NAMALWA (cell line): ENCODE results near the gene AFG1L.
"Not testable (repeated sequence)": the region's sequence is repeated elsewhere in the genome, so short reads cannot be mapped to it uniquely, and the experiment has no call there.

ENCODE experiments used
- DNase-seq: peaks from one replicate; pipeline ENCODE4 v3.0.0-alpha.2; 2015; ENCODE audit warnings: low spot score

Gene AFG1L

DNA sequence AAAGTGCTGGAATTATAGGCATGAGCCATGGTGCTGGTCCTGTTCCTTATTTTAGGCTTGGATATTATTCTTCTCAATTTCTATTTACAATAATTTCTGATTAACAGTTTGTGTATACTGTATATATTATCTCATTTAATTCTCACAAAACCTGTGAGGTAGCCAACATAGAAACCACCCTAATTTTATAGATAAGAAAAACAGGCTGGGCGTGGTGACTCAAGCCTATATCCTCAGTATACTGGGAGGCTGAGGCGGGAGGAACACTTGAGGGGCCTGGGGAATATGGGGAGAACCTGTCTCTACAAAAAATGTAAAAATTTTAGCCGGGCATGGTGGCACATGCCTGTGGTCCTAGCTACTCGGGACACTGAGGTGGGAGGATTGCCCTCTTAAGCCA lies 3.8 kb upstream of the AFG1L start:
- no peak for DNase-seq

- DNase-seq: not testable (repeated sequence)
Observed at GRCh38 chr6:108292561-108292960, 2.3 kb upstream of the AFG1L start.

DNA sequence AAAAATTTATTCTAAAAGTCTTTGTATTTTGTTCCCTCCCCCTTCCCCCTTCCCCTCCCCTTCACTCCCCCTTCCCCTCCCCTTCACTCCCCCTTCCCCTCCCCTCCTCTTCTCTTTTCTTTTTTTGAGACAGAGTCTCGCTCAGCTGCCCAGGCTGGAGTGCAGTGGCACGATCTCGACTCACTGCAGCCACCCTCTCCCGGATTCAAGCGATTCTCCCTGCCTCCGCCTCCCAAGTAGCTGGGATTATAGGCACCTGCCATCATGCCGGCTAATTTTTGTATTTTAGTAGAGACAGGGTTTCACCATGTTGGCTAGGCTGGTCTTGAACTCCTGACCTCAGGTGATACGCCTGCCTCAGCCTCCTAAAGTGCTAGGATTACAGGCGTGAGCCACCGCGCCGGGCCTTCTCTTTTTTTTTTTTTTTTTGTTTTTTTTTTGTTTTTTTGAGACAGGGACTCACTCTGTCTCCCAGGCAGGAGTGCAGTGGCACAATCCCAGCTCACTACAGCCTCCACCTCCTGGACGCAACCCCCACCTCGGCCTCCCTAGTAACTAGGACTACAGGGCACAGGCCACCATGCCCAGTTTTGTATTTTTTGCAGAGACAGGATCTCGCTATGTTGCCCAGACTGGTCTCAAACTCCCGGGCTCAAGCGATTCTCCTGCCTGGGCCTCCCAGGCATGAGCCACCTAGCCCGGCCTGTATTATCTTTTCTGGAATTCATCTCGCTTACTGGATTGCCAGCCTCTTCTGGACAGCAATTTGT lies 1.1 kb upstream of the AFG1L start:
- no peak for DNase-seq

GRCh38 chr6:108294297-108294726 lies 542 bp upstream of the AFG1L start:
- DNase-seq: no peak

DNA sequence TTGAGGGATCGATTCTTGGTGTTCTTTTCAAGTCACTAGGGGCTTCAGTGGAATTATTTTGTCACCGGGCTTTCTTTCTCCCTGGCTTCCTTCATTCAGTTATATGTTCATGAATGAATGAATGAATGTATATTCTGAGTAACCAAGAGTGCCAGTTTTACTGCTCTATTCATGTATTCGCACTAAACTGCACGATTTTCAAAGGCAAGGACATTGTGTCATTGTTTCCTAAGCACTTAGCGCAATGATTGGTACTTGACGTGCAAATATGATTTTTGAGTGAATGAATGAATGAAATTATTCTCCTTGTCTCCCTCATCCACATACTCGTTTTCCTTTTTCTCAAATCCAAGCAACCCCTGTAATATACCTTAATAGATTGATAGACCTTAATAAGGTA lies 822 bp downstream of the AFG1L start:
- no peak for DNase-seq

GRCh38 chr6:108302386-108302785 lies 7.5 kb downstream of the AFG1L start:
- DNase-seq: no peak

DNA sequence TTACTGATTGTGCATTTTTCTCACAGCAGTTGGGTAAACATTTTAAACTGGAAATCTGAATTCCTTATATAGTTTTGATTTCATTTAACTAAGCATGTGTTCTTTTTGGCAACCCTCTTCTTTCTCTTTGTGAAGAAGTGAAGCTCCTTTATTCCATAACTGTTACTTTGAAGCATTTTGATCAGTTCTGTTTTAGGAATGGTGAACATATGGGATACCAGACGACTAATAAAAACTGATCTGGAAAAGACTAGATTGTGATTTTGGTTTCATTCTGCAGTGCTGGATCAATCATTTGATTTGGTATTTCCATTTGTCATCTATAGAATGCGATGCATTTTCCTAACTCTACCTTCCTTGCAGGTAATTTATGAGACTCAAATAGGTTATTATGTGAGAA lies 9.8 kb downstream of the AFG1L start:
- no peak for DNase-seq

- not testable (repeated sequence) for DNase-seq
Observed at GRCh38 chr6:108308641-108309040, 13.8 kb downstream of the AFG1L start.

- no peak for DNase-seq
Observed at GRCh38 chr6:108309844-108310243, 15.0 kb downstream of the AFG1L start.

- DNase-seq: no peak
Observed at GRCh38 chr6:108312605-108313004, 17.8 kb downstream of the AFG1L start.

DNA sequence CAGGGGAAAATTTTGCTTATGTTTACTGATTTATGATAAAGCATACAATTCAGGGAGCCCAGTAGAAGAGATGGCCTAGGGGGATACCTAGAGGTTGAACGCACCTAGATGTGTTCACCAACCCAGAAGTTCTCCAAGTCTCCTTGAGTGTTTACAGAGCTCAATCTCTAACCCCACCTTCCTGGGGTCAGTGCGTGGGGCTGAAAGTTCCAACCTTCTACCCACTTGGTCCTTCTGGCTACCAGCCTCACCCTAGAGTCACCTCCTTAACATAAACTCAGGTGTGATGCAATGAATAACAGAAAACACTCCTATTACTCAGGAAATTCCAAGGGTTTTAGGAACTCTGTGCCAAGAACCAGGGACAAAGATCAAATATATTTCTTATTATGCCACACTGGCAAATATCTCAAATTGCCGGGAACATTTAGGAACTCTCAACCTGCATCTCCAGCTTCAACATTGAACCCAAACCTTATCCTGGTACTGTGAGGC lies 26.4 kb downstream of the AFG1L start:
- DNase-seq: no peak

DNA sequence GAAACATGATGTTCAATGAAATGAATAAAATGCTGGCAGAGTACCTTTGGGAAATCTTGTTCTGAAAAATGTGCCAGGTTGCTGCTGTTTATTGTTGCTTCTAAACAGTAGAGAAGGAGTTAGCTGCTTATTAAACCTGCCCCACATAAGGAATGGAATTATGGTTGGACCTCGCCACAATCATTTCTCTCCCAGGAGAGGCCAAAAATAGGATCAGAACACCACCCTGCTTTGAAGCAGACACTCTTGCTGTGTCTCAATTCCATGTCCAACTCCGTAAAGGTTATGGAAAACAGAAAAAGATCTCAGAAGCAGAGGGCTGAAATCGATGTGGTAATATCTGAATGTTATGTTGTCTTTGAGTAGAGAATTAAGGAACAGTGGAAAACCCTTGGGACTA lies 27.9 kb downstream of the AFG1L start:
- no peak for DNase-seq

- no peak for DNase-seq
Observed at GRCh38 chr6:108323710-108324466, 29.0 kb downstream of the AFG1L start.

DNA sequence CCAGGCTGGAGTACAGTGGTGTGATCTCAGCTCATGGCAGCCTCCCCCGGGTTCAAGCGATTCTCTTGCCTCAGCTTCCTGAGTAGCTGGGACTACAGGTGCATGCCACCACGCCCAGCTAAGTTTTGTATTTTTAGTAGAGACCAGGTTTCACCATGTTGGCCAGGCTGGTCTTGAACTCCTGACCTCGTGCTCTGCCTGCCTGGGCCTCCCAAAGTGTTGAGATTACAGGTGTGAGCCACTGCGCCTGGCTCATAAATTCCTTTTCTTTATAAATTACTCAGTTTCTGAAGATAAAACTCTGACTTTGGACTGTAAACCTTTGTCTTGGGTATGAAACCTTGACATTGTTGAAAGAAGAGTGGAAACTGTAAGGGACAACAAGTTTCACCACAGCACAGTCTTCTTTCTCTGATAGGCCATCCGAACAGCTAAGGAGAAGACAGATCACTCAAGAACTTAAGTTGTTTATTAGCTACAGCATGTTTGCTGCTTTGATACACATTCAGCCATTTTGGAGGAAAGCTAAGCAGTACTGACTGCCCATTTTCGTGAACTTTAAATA lies 35.4 kb downstream of the AFG1L start:
- DNase-seq: not testable (repeated sequence)

- no peak for DNase-seq
Observed at GRCh38 chr6:108330806-108331205, 36.0 kb downstream of the AFG1L start.

- no peak for DNase-seq
Observed at GRCh38 chr6:108331982-108332381, 37.1 kb downstream of the AFG1L start.

- DNase-seq: no peak
Observed at GRCh38 chr6:108336971-108337370, 42.1 kb downstream of the AFG1L start.

- DNase-seq: no peak
Observed at GRCh38 chr6:108337721-108338120, 42.9 kb downstream of the AFG1L start.

DNA sequence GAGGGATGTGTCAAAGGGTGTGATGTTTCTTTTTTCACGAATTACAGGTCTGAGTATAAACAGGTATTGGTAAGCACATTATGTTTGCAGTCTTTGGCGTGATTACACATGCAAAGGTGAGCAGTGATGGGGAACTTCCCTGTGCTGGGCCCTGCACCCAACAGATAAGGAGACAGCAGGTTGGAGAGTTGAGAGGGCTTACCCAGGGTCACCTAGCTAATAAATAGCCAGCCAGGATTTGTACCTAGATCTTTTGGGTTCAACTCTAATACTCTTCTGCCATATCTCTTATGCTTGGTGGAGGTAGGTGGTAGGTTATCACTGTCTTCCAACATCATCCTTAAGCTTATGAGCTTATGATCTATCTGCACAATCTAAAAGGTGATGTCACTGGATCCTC lies 46.5 kb downstream of the AFG1L start:
- DNase-seq: no peak

DNA sequence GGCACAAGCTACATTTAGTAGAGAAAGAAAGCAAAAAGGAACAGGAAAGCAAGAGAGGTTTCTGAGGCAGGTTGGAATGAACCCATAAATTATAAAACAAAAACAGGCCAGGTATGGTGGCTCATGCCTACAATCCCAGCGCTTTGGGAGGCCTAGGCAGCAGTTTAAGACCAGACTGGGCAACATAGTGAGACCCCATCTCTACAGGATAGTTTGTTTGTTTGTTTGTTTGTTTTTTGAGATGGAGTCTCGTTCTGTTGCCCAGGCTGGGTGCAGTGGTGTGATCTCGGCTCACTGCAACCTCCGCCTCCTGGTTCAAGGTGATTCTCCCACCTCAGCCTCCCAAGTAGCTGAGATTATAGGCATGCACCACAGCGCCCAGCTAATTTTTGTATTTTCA lies 49.0 kb downstream of the AFG1L start:
- DNase-seq: no peak

DNA sequence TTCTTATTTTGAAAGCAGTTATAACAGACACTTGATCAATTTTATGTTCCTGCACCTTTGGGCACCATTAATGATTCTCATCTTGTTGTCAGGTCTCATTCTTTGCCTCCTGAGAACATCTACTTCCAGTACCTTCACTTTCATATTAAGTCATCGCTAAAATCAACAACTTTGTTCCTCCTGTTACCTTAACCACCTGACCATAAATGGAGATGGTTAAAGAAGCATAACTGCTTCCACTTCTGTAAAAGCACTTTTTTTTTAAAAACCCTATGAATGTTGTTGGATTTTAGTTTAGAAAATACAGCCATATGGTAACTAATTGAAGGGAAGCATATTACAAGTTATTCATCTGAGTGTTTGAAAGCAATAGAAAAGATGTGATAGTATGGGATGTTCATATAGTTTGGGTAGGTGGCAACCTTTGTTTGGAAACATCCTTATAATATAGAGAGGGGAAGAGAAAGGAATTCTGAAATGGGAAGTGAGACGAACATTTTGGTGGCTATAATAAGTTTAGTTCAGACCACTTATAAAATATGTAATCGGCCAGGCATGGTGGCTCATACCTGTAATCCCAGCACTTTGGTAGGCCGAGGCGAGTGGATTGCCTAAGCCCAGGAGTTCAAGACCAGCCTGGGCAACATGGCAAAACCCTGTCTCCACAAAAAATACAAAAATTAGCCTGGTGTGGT lies 53.9 kb downstream of the AFG1L start:
- DNase-seq: no peak

- DNase-seq: no peak
Observed at GRCh38 chr6:108350528-108350927, 55.7 kb downstream of the AFG1L start.
